Right lobe of liver (tissue), 4 donors: ENCODE results near the gene MEGF9.

Experiments
- CTCF ChIP-seq, 4 donors: fragments of 200-600 bp in 3 of 4; fragments of 450-650 bp in 1 of 4; IDR thresholded peaks; one replicate each; pipeline versions ENCODE4 v1.5.1 to v1.8.0; 2016 to 2022; ENCODE audit warnings: antibody characterized with exemption in 4 of 4, mild to moderate bottlenecking in 2 of 4
- POLR2A ChIP-seq: fragments of 450-650 bp; IDR thresholded peaks from one replicate; pipeline ENCODE4 v1.6.1; 2017; ENCODE audit warnings: antibody characterized with exemption, mild to moderate bottlenecking
- donor health status: DM: no; HTN: no; CAD: no.
- donor health status: DM: no; HTN: no; CAD: no.
- donor health status: DM: no; HTN: yes; CAD: no.

GRCh38 chr9:120713257-120714087 lies 798 bp downstream of the MEGF9 start:
- peak in 1 of 4 donors; percentile 38 for TF ChIP-seq CTCF (IDR thresholded peaks at IDR 0.05)
- TF ChIP-seq POLR2A: no peak
